Measurements from ENCODE around the gene AQP6.

AQP6 gene

GRCh38 chr12:49956663-49957569 is 15.8 kb upstream of the AQP6 start:
- H3K9me3 ChIP-seq = no peaks in the 10 kb centered on the region
- H3K4me3 ChIP-seq = no peak overlapping the region
- H3K4me1 ChIP-seq = no peaks in the 10 kb centered on the region
- H3K36me3 ChIP-seq (replicated peaks) = no peaks in the 10 kb centered on the region
- no peak for DNase-seq (ENCODE audit: low spot score in 2 of 2)
- H3K27me3 ChIP-seq (ENCODE audit: low read depth) = peaks cover 13% of the 10 kb centered on the region
- in situ Hi-C loops (cut with MboI; ENCODE audit: low sequenced_read_pairs) = no loop called here

GRCh38 chr12:49957570-49957967 is 15.2 kb upstream of the AQP6 start:
- H3K36me3 ChIP-seq (replicated peaks) = no peaks in the 10 kb centered on the region
- no peak for DNase-seq (ENCODE audit: low spot score in 2 of 2)
- no peaks in the 10 kb centered on the region for H3K4me1 ChIP-seq
- peaks cover 13% of the 10 kb centered on the region for H3K27me3 ChIP-seq (ENCODE audit: low read depth)
- in situ Hi-C loops (cut with MboI; ENCODE audit: low sequenced_read_pairs) = no loop called here
- H3K9me3 ChIP-seq = no peaks in the 10 kb centered on the region
- H3K4me3 ChIP-seq = no peak overlapping the region

DNA sequence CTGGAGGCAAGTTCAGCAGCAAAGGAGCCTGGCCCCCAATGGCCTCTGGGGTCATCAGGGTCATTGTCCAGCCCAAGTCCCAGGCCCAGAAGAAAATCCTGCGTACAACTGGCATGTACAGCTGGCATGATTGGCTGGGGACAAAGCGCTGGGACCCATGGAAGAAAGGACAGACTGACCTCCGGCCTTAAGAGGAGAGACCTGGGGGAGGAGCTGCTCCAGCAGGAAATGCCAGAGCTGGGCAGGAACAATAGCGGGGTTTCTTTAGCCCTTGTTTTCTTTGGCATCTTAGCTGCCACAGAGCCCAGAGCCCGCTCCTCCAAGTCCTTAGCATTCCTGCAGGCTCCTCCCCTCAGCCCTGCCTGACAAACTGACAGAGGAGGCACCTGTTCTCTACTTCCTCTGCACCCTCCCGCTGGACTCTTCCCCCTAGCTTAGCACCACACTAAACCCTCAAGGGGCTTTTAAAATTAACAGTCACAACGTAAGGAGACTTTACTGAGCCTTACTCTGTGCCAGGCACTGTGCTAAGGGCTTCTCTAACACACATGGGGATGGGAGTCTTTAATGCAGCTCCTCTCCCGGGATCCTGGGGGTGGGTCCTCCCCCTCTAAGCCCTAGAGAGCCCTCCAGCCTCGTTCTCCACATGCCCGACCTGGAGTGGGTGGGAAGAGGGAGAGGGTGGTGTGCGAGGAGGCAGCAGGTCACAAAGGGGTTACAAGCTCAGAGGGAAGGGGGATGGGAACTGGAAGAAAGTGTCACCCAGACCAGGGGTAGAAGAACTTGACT is 12.9 kb upstream of the AQP6 start:
- Histone ChIP-seq H3K4me1 (no peaks in the 10 kb centered on the region), H3K36me3 (replicated peaks) (no peaks in the 10 kb centered on the region), H3K4me3 (no peak overlapping the region), H3K27me3 (ENCODE audit: low read depth) (peaks cover 17% of the 10 kb centered on the region), H3K9me3 (no peaks in the 10 kb centered on the region)
- DNase-seq (ENCODE audit: low spot score in 2 of 2) = peak; percentile 25 to 52
- in situ Hi-C loops (cut with MboI; ENCODE audit: low sequenced_read_pairs) = no loop called here

- Histone ChIP-seq H3K4me1 (no peaks in the 10 kb centered on the region), H3K27me3 (ENCODE audit: low read depth) (peaks cover 13% of the 10 kb centered on the region), H3K36me3 (replicated peaks) (no peaks in the 10 kb centered on the region), H3K9me3 (no peaks in the 10 kb centered on the region), H3K4me3 (no peak overlapping the region)
- in situ Hi-C loops (cut with MboI; ENCODE audit: low sequenced_read_pairs) = no loop called here
- no peak for DNase-seq (ENCODE audit: low spot score in 2 of 2)
These were observed 12.2 kb upstream of the AQP6 start for GRCh38 chr12:49960474-49961110.

- Histone ChIP-seq H3K36me3 (replicated peaks) (no peaks in the 10 kb centered on the region), H3K27me3 (ENCODE audit: low read depth) (peaks cover 8% of the 10 kb centered on the region; the same call in 1 of the 2 replicates), H3K4me1 (no peaks in the 10 kb centered on the region), H3K9me3 (no peaks in the 10 kb centered on the region), H3K4me3 (no peak within 1 kb of the TSS)
- in situ Hi-C loops (cut with MboI; ENCODE audit: low sequenced_read_pairs) = no loop called here
- DNase-seq (ENCODE audit: low spot score in 2 of 2) = no peak
These were observed 11.4 kb upstream of the AQP6 start, which contains the start of gene AQP5 for GRCh38 chr12:49961111-49961922. TSS of gene AQP5 (plus strand) at chr12:49961872. CDS start at chr12:49962018, 146 bp downstream.

DNA sequence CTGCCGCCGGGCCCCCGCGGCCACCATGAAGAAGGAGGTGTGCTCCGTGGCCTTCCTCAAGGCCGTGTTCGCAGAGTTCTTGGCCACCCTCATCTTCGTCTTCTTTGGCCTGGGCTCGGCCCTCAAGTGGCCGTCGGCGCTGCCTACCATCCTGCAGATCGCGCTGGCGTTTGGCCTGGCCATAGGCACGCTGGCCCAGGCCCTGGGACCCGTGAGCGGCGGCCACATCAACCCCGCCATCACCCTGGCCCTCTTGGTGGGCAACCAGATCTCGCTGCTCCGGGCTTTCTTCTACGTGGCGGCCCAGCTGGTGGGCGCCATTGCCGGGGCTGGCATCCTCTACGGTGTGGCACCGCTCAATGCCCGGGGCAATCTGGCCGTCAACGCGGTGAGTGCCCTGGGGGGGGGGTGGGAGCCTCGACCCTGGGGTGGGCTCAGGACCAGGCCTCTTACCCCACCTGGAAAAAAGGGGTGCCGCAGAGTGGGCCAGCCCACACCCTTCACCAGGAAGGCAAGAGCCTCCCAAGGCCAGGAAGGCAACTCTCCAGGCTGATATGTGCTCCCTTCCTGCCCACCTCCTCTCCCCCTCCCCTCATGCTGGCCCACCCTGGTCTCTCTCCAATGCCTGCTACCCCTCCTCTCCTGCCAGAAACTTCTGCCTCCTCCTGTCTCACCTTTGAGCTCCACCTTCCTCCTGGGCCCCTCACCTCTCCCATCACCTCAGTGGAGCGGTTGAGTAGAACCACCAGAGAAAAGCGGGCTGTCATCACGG is 10.6 kb upstream of the AQP6 start:
- no peak overlapping the region for H3K4me3 ChIP-seq
- in situ Hi-C loops (cut with MboI; ENCODE audit: low sequenced_read_pairs) = no loop called here

GRCh38 chr12:49962861-49963765 is 9.6 kb upstream of the AQP6 start:
- H3K36me3 ChIP-seq (replicated peaks) = no peaks in the 10 kb centered on the region; the same call in 1 of the 2 replicates
- in situ Hi-C loops (cut with MboI; ENCODE audit: low sequenced_read_pairs) = no loop called here
- no peak overlapping the region for H3K4me3 ChIP-seq
- peaks cover 5% of the 10 kb centered on the region for H3K4me1 ChIP-seq
- DNase-seq (ENCODE audit: low spot score in 2 of 2) = no peak
- no peaks in the 10 kb centered on the region for H3K9me3 ChIP-seq
- H3K27me3 ChIP-seq (ENCODE audit: low read depth) = peaks cover 7% of the 10 kb centered on the region; the same call in 1 of the 2 replicates

More for the DNA sequence above, 10.6 kb upstream of the AQP6 start:
- no peaks in the 10 kb centered on the region for H3K4me1 ChIP-seq
- DNase-seq (ENCODE audit: low spot score in 2 of 2) = no peak
- peaks cover 7% of the 10 kb centered on the region; the same call in 1 of the 2 replicates for H3K27me3 ChIP-seq (ENCODE audit: low read depth)
- H3K9me3 ChIP-seq = no peaks in the 10 kb centered on the region
- no peaks in the 10 kb centered on the region for H3K36me3 ChIP-seq (replicated peaks)

DNA sequence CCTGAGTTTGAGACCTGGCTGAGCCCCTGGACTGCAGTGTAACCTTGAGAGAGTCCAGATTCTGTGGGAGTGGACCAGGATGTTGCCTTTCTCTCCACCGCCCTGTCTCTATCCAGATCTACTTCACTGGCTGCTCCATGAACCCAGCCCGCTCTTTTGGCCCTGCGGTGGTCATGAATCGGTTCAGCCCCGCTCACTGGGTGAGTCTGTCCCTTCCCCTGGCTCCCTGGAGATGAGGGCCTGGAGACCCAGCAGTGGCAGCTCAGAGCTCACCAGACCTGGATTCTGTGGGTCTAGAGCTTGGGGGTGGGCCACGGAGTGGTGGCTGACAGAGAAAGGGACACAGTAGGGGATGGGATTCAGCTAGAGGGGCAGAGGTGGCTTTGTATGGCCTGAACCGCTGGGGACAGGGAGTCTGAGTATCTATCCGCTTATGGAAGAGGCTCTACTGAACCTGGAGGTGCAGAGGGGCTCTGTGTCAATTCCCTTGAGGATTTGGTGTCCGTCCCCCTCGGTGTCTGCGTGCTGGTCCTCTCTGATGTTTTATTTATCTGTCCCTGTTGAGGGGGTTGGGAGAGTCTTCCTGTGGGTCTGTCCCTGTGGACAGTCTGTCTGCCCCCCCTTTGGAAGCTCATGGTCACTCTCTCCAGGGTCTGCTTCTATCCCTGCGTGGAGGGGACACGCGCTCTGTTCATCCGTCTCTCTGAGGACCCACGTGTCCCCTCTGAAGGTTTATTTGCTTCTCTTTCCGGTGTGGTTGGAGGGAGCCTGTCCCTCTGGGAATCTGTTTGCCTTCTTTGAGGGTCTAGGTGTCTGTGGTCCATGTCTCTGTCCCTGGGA is 8.6 kb upstream of the AQP6 start:
- Histone ChIP-seq H3K9me3 (no peaks in the 10 kb centered on the region), H3K4me3 (no peak overlapping the region), H3K4me1 (peaks cover 5% of the 10 kb centered on the region), H3K36me3 (replicated peaks) (no peaks in the 10 kb centered on the region; the same call in 1 of the 2 replicates), H3K27me3 (ENCODE audit: low read depth) (peaks cover 7% of the 10 kb centered on the region; the same call in 1 of the 2 replicates)
- in situ Hi-C loops (cut with MboI; ENCODE audit: low sequenced_read_pairs) = no loop called here
- no peak for DNase-seq (ENCODE audit: low spot score in 2 of 2)

GRCh38 chr12:49964849-49965624 is 7.7 kb upstream of the AQP6 start:
- Histone ChIP-seq H3K9me3 (no peaks in the 10 kb centered on the region), H3K4me1 (peaks cover 5% of the 10 kb centered on the region), H3K27me3 (ENCODE audit: low read depth) (peaks cover 7% of the 10 kb centered on the region; the same call in 1 of the 2 replicates), H3K4me3 (no peak overlapping the region), H3K36me3 (replicated peaks) (no peaks in the 10 kb centered on the region; the same call in 1 of the 2 replicates)
- DNase-seq (ENCODE audit: low spot score in 2 of 2) = no peak
- in situ Hi-C loops (cut with MboI; ENCODE audit: low sequenced_read_pairs) = loop anchor here (5.0 kb wide), 1 partner anchor 102 kb away; no protein-coding TSS in a partner anchor

- Histone ChIP-seq H3K4me3 (no peak overlapping the region), H3K9me3 (no peaks in the 10 kb centered on the region), H3K36me3 (replicated peaks) (no peaks in the 10 kb centered on the region; the same call in 1 of the 2 replicates), H3K27me3 (ENCODE audit: low read depth) (0 out of 2 replicates have a peak, but pooled peaks cover 5% of the 10 kb centered on the region), H3K4me1 (peaks cover 5% of the 10 kb centered on the region)
- in situ Hi-C loops (cut with MboI; ENCODE audit: low sequenced_read_pairs) = loop anchor here (5.0 kb wide), 1 partner anchor 101 kb away; no protein-coding TSS in a partner anchor
- no peak for DNase-seq (ENCODE audit: low spot score in 2 of 2)
These were observed 6.9 kb upstream of the AQP6 start for GRCh38 chr12:49965836-49966235.

Data from HAP-1 (cell line).